Astrocyte of the spinal cord (primary cell): Measurements from ENCODE around the gene CDH12.

Source experiments
- DNase-seq: peaks from one replicate; pipeline ENCODE4 v3.0.0; 2011; ENCODE audit warnings: low read depth, low spot score
- H3K4me3 ChIP-seq: 2 replicates; pipeline ENCODE4 v1.5.1; 2011; ENCODE audit warnings: low read depth, mild to moderate bottlenecking, low read length, moderate library complexity
- CTCF ChIP-seq: IDR thresholded peaks from 2 replicates; pipeline ENCODE4 v1.5.1; 2012; ENCODE audit warnings: low read depth, mild to moderate bottlenecking, low read length, inconsistent platforms
- in situ Hi-C: cut with HindIII; loops from 2 replicates; pipeline ENCODE4 v1.10.0; 2017; ENCODE audit warnings: low sequenced_read_pairs

CDH12 gene

GRCh38 chr5:22604711-22605110 is 248.4 kb downstream of the CDH12 start:
- in situ Hi-C loops, result no loop called here
- TF ChIP-seq CTCF, result no peak
- DNase-seq, result no peak
- no peak overlapping the region for H3K4me3 ChIP-seq

GRCh38 chr5:22598796-22599195 is 254.3 kb downstream of the CDH12 start:
- TF ChIP-seq CTCF, result no peak
- H3K4me3 ChIP-seq, result no peak overlapping the region
- in situ Hi-C loops, result no loop called here
- no peak for DNase-seq

- peak; percentile 76 for DNase-seq
- in situ Hi-C loops, result no loop called here
- H3K4me3 ChIP-seq, result no peak overlapping the region
- no peak for TF ChIP-seq CTCF
Observed at GRCh38 chr5:22596404-22596970, 256.7 kb downstream of the CDH12 start.

- no peak for TF ChIP-seq CTCF
- H3K4me3 ChIP-seq, result no peak overlapping the region
- in situ Hi-C loops, result no loop called here
Observed at GRCh38 chr5:22594491-22594890, 258.7 kb downstream of the CDH12 start.

DNA sequence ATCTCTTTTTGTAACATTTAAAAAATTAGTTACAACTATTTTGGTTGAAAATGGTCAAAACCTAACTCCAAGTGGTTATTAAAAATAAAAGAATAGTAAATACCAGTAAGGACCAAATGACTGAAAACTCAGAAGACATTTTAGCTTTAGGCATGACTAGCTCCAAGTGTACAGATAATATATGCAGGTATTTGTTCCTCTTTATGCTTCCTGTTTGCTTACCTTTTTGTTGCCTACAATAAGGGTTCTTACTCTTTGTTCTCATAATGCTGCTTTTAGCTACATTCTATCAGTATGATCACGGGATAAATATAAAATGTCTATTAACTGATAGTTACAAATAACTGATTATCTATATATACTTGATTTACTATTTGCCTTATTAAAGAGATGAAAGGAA is 259.6 kb downstream of the CDH12 start:
- H3K4me3 ChIP-seq, result no peak overlapping the region
- no peak for TF ChIP-seq CTCF
- in situ Hi-C loops, result no loop called here
- no peak for DNase-seq

More at GRCh38 chr5:22594491-22594890, 258.7 kb downstream of the CDH12 start:
- DNase-seq, result no peak

- DNase-seq, result no peak
- H3K4me3 ChIP-seq, result no peak overlapping the region
- in situ Hi-C loops, result no loop called here
- TF ChIP-seq CTCF, result no peak
Observed at GRCh38 chr5:22591461-22591860, 261.7 kb downstream of the CDH12 start.
